GM19035 (cell line): Measurements from ENCODE around the gene GJD3.

Experiments used
- ATAC-seq: cut with Tn5 transposase; IDR thresholded peaks from one replicate; pipeline ENCODE4 v1.9.1; 2021; ENCODE audit not compliant: unreplicated experiment

The GJD3 gene

GRCh38 chr17:40341808-40342503, 22.6 kb downstream of the GJD3 start:
- no peak for ATAC-seq

GRCh38 chr17:40340880-40341807, 23.4 kb downstream of the GJD3 start:
- ATAC-seq: peak; percentile 81

GRCh38 chr17:40340327-40340726, 24.2 kb downstream of the GJD3 start:
- no peak for ATAC-seq

- ATAC-seq: no peak
These were observed 25.4 kb downstream of the GJD3 start for GRCh38 chr17:40338941-40339649.

GRCh38 chr17:40338058-40338457, 26.5 kb downstream of the GJD3 start:
- no peak for ATAC-seq

GRCh38 chr17:40337351-40337750, 27.2 kb downstream of the GJD3 start:
- ATAC-seq: no peak

GRCh38 chr17:40335620-40336019, 28.9 kb downstream of the GJD3 start:
- no peak for ATAC-seq

GRCh38 chr17:40333781-40334448, 30.6 kb downstream of the GJD3 start:
- ATAC-seq: no peak

- no peak for ATAC-seq
These were observed 32.5 kb downstream of the GJD3 start for GRCh38 chr17:40331743-40332641.

- ATAC-seq: no peak
These were observed 33.6 kb downstream of the GJD3 start for GRCh38 chr17:40330850-40331470.

- ATAC-seq: no peak
These were observed 34.4 kb downstream of the GJD3 start for GRCh38 chr17:40329839-40330794.

- ATAC-seq: no peak
These were observed 36.2 kb downstream of the GJD3 start for GRCh38 chr17:40328386-40328766.

- ATAC-seq: no peak
These were observed 36.7 kb downstream of the GJD3 start for GRCh38 chr17:40327735-40328385.

- no peak for ATAC-seq
These were observed 37.2 kb downstream of the GJD3 start for GRCh38 chr17:40327244-40327729.

- no peak for ATAC-seq
These were observed 37.7 kb downstream of the GJD3 start for GRCh38 chr17:40326832-40327199.

GRCh38 chr17:40326014-40326831, 38.3 kb downstream of the GJD3 start:
- ATAC-seq: no peak
